SK-N-SH (cell line): Measurements from ENCODE around the gene BMPR1A. TPM values are rescaled to one million over a fixed set of nuclear protein-coding genes. Genes with fewer than 3 reads are reported as not detected.

ENCODE experiments used
- CTCF ChIA-PET: fragments of 300-600, 350-600 bp; formaldehyde crosslinking; extraction: SDS; loops from one replicate; lab custom pipeline; 2021; lab: Yijun Ruan, JAX
- POLR2A ChIA-PET: fragments of 350-600 bp; sonication (Branson Sonifier 250); formaldehyde crosslinking; extraction: SDS; loops from one replicate; lab custom pipeline; 2020; ENCODE audit warnings: antibody characterized with exemption, inconsistent platforms; lab: Yijun Ruan, JAX
- DNase-seq: peaks from one replicate; pipeline ENCODE4 v3.0.0; 2012
- H2AFZ ChIP-seq: fragments of 200-600 bp; sonication (generic); 2 replicates; pipeline ENCODE4 v1.8.1; 2016; ENCODE audit warnings: antibody characterized with exemption, mild to moderate bottlenecking, low read depth
- H3F3A ChIP-seq: fragments of 200-600 bp; sonication (generic); replicated peaks from 2 replicates; pipeline ENCODE3; 2016; ENCODE audit warnings: antibody characterized with exemption, mild to moderate bottlenecking; ENCODE audit not compliant: insufficient read depth
- H3K27ac ChIP-seq, 2 experiments: fragments of 200-500 bp in 1 of 2; fragments of 200-600 bp in 1 of 2; sonication (Bioruptor generic) in 1 of 2; sonication (generic), shearing (Covaris generic) in 1 of 2; 2 replicates each; pipeline versions ENCODE4 v1.5.1 to v1.6.1; 2014 to 2016; ENCODE audit warnings: low read depth in 2 of 2, inconsistent platforms in 1 of 2, low read length in 1 of 2, mild to moderate bottlenecking in 1 of 2, mixed read lengths in 1 of 2
- H3K27me3 ChIP-seq: fragments of 200-600 bp; sonication (generic), shearing (Covaris generic); 2 replicates; pipeline ENCODE4 v1.6.1; 2016; ENCODE audit warnings: mixed run types; ENCODE audit not compliant: insufficient read depth
- H3K36me3 ChIP-seq, 2 experiments: fragments of 200-500 bp in 1 of 2; fragments of 200-600 bp in 1 of 2; sonication (Bioruptor generic) in 1 of 2; sonication (generic) in 1 of 2; replicated peaks in 1 of 2; 2 replicates each; pipeline versions ENCODE3 to v1.5.1; 2014 to 2016; ENCODE audit warnings: low read length in 1 of 2, mild to moderate bottlenecking in 1 of 2; ENCODE audit not compliant: insufficient read depth in 2 of 2, control insufficient read depth in 1 of 2
- H3K4me1 ChIP-seq, 2 experiments: fragments of 200-500 bp in 1 of 2; fragments of 200-600 bp in 1 of 2; sonication (Bioruptor generic) in 1 of 2; sonication (generic), shearing (Covaris generic) in 1 of 2; 2 replicates each; pipeline versions ENCODE4 v1.5.1 to v1.6.1; 2014 to 2016; ENCODE audit warnings: low read depth in 1 of 2, low read length in 1 of 2, mixed run types in 1 of 2; ENCODE audit not compliant: insufficient read depth in 2 of 2, control insufficient read depth in 1 of 2
- H3K4me2 ChIP-seq: fragments of 200-600 bp; sonication (generic), shearing (Covaris generic); 2 replicates; pipeline ENCODE4 v1.6.1; 2017; ENCODE audit warnings: mixed run types
- H3K4me3 ChIP-seq, 2 experiments: fragments of 200-500 bp in 1 of 2; fragments of 200-600 bp in 1 of 2; sonication (Bioruptor generic) in 1 of 2; sonication (generic), shearing (Covaris generic) in 1 of 2; 2 replicates each; pipeline versions ENCODE4 v1.5.1 to v1.8.1; 2014 to 2016; ENCODE audit warnings: low read depth in 2 of 2, inconsistent platforms in 1 of 2, low read length in 1 of 2, mild to moderate bottlenecking in 1 of 2, mixed read lengths in 1 of 2, moderate library complexity in 1 of 2
- H3K79me2 ChIP-seq: fragments of 200-600 bp; sonication (generic); 2 replicates; pipeline ENCODE4 v1.8.1; 2017; ENCODE audit warnings: mild to moderate bottlenecking; ENCODE audit not compliant: insufficient read depth
- H3K9ac ChIP-seq: fragments of 200-600 bp; sonication (generic); 2 replicates; pipeline ENCODE4 v1.6.1; 2017; ENCODE audit warnings: mixed run types
- H3K9me2 ChIP-seq: fragments of 200-600 bp; sonication (generic); 2 replicates; pipeline ENCODE4 v1.6.1; 2017; ENCODE audit warnings: mixed run types
- H3K9me3 ChIP-seq: fragments of 200-600 bp; sonication (generic); 2 replicates; pipeline ENCODE4 v1.6.1; 2017; ENCODE audit warnings: mixed run types, mild to moderate bottlenecking, moderate library complexity
- H4K20me1 ChIP-seq: fragments of 200-600 bp; sonication (generic); 2 replicates; pipeline ENCODE4 v1.6.1; 2017; ENCODE audit warnings: mild to moderate bottlenecking, mixed run types; ENCODE audit not compliant: insufficient read depth
- CHD2 ChIP-seq: fragments of 150-350 bp; IDR thresholded peaks from 2 replicates; pipeline ENCODE4 v1.6.1; 2018; ENCODE audit warnings: low read length; ENCODE audit not compliant: partially characterized antibody
- CTCF ChIP-seq: fragments of 200-600 bp; sonication (generic); IDR thresholded peaks from 2 replicates; pipeline ENCODE4 v1.6.1; 2017; ENCODE audit warnings: antibody characterized with exemption, mild to moderate bottlenecking, moderate library complexity
- ELF1 ChIP-seq: IDR thresholded peaks from 2 replicates; pipeline ENCODE4 v1.4.0; 2012
- EP300 ChIP-seq, 2 experiments: IDR thresholded peaks; 2 replicates each; pipeline versions ENCODE4 v1.4.0 to v1.6.1; 2012; ENCODE audit warnings: borderline replicate concordance in 1 of 2, low read depth in 1 of 2, low read length in 1 of 2
- EZH2phosphoT487 ChIP-seq: fragments of 200-600 bp; sonication (generic); IDR thresholded peaks from 2 replicates; pipeline ENCODE4 v1.6.1; 2017; ENCODE audit warnings: low read depth, mixed run types, mild to moderate bottlenecking, antibody characterized with exemption, moderate library complexity, borderline replicate concordance
- FOXM1 ChIP-seq: IDR thresholded peaks from 2 replicates; pipeline ENCODE4 v1.4.0; 2012; ENCODE audit warnings: low read depth, mild to moderate bottlenecking
- GATA2 ChIP-seq: sonication (generic); formaldehyde crosslinking; IDR thresholded peaks from 2 replicates; pipeline ENCODE4 v1.5.0; 2020; ENCODE audit warnings: mild to moderate bottlenecking, missing genetic modification reagents
- MXI1 ChIP-seq: IDR thresholded peaks from 2 replicates; pipeline ENCODE4 v1.6.1; 2012; ENCODE audit warnings: mild to moderate bottlenecking, low read depth, low read length, improper control_type of control experiment
- NFIC ChIP-seq: IDR thresholded peaks from 2 replicates; pipeline ENCODE4 v1.4.0; 2012; ENCODE audit warnings: borderline replicate concordance
- RAD21 ChIP-seq: IDR thresholded peaks from 2 replicates; pipeline ENCODE4 v1.6.1; 2012; ENCODE audit warnings: mild to moderate bottlenecking, low read length
- RCOR1 ChIP-seq: fragments of 150-350 bp; IDR thresholded peaks from 2 replicates; pipeline ENCODE4 v1.6.1; 2017; ENCODE audit warnings: antibody characterized with exemption, low read length
- REST ChIP-seq: IDR thresholded peaks from 2 replicates; pipeline ENCODE4 v1.6.1; 2012; ENCODE audit warnings: mild to moderate bottlenecking, low read depth, low read length, moderate library complexity
- TAF1 ChIP-seq: IDR thresholded peaks from 2 replicates; pipeline ENCODE4 v1.6.1; 2012; ENCODE audit warnings: low read depth, mild to moderate bottlenecking, low read length, moderate library complexity, borderline replicate concordance
- TCF12 ChIP-seq: IDR thresholded peaks from 2 replicates; pipeline ENCODE4 v1.4.0; 2012
- TEAD4 ChIP-seq: IDR thresholded peaks from 2 replicates; pipeline ENCODE4 v1.4.0; 2012; ENCODE audit warnings: mild to moderate bottlenecking, borderline replicate concordance; ENCODE audit not compliant: insufficient read depth
- USF1 ChIP-seq: IDR thresholded peaks from 2 replicates; pipeline ENCODE4 v1.4.0; 2012; ENCODE audit warnings: low read depth, borderline replicate concordance
- YY1 ChIP-seq: IDR thresholded peaks from 2 replicates; pipeline ENCODE4 v1.4.0; 2012; ENCODE audit warnings: low read depth, mild to moderate bottlenecking
- WGBS: methylation state at CpG from one replicate; pipeline ENCODE4 v1.1.6; 2017; ENCODE audit warnings: low lambda C conversion rate; 5-methylcytosine and 5-hydroxymethylcytosine counted together
- polyA plus RNA-seq, 3 experiments: library from polyadenylated mRNA; depleted of rRNA; stranded (reverse); fragments of >200 nt; gene quantifications; 2 replicates each; pipeline ENCODE4 v1.2.3, GENCODE V29; 2012

The BMPR1A gene
- polyA plus RNA-seq, 1 of the 3 experiments (the other 2 are of a cell fraction), result 12.7 TPM

GRCh38 chr10:86711513-86712316, 44.7 kb upstream of the BMPR1A start:
- Histone ChIP-seq H3K9me3 (no peaks in the 10 kb centered on the region), H3F3A (peaks cover 10% of the 10 kb centered on the region), H3K9ac (peak overlapping the region; percentile 85), H3K36me3 (no peaks in the 10 kb centered on the region), H3K79me2 (no peaks in the 10 kb centered on the region; the same call in 1 of the 2 replicates), H3K4me2 (peak overlapping the region; percentile 86), H3K27ac (peak overlapping the region; percentile 65 to 75), H3K4me3 (peak overlapping the region; percentile 61 to 64), H3K9me2 (no peaks in the 10 kb centered on the region), H4K20me1 (no peaks in the 10 kb centered on the region), H3K27me3 (no peaks in the 10 kb centered on the region), H2AFZ (peak overlapping the region; percentile 91), H3K4me1 (peaks cover 10 to 11% of the 10 kb centered on the region in 2 experiments; a peak in 2 of 4 replicates)
- peak; percentile 88 for DNase-seq
- CTCF ChIA-PET, result interaction anchor here (0.6 to 1.9 kb wide), 10 partner anchors 13 to 188 kb away, joined by 3 to 18 read pairs (median 4); no protein-coding TSS in a partner anchor
- no peak for TF ChIP-seq TCF12
- 0 out of 2 replicates have a peak, but pooled peaks have one; percentile 29 for TF ChIP-seq GATA2 (CRISPR knock-in tag)
- TF ChIP-seq YY1, result no peak
- TF ChIP-seq TAF1, result no peak
- 0 out of 2 replicates have a peak, but pooled peaks have one; percentile 12 for TF ChIP-seq MXI1
- TF ChIP-seq EP300 (IDR thresholded peaks at IDR 0.05; ENCODE audit: borderline replicate concordance in 1 of 2, low read depth in 1 of 2, low read length in 1 of 2), result no peak
- no peak for TF ChIP-seq FOXM1
- no peak for TF ChIP-seq NFIC
- 0 out of 2 replicates have a peak, but pooled peaks have one; percentile 10 for TF ChIP-seq REST
- whole genome bisulfite sequencing, result 2% methylated on average over 27 of the region's 82 CpGs
- POLR2A ChIA-PET, result interaction anchor here (1.0 to 2.4 kb wide), 5 partner anchors 9 to 235 kb away, joined by 3 to 18 read pairs (median 3); partner anchors contain the start of gene BMPR1A

- peak overlapping the region; percentile 61 to 64 for H3K4me3 ChIP-seq
- 75% methylated on average over 9 of the region's 9 CpGs for WGBS
- H3K4me2 ChIP-seq, result peak overlapping the region; percentile 86
- no peaks in the 10 kb centered on the region for H4K20me1 ChIP-seq
- ChIA-PET POLR2A (interaction anchor here (1.0 to 2.4 kb wide), 5 partner anchors 9 to 234 kb away, joined by 3 to 18 read pairs (median 3); partner anchors contain the start of gene BMPR1A), CTCF (interaction anchor here (0.6 to 1.9 kb wide), 10 partner anchors 13 to 187 kb away, joined by 3 to 18 read pairs (median 4); no protein-coding TSS in a partner anchor)
- peak overlapping the region; percentile 91 for H2AFZ ChIP-seq
- DNase-seq, result no peak
- no peaks in the 10 kb centered on the region for H3K36me3 ChIP-seq
- no peaks in the 10 kb centered on the region for H3K27me3 ChIP-seq
- no peaks in the 10 kb centered on the region; the same call in 1 of the 2 replicates for H3K79me2 ChIP-seq
- H3F3A ChIP-seq, result peaks cover 10% of the 10 kb centered on the region
- peak overlapping the region; percentile 65 to 75 for H3K27ac ChIP-seq
- no peaks in the 10 kb centered on the region for H3K9me3 ChIP-seq
- TF ChIP-seq ELF1 (no peak), RAD21 (no peak), TEAD4 (no peak), CTCF (no peak), TCF12 (no peak), RCOR1 (no peak), EZH2phosphoT487 (no peak), MXI1 (no peak), USF1 (no peak), CHD2 (no peak)
- peak overlapping the region; percentile 85 for H3K9ac ChIP-seq
- H3K9me2 ChIP-seq, result no peaks in the 10 kb centered on the region
- peaks cover 10 to 11% of the 10 kb centered on the region in 2 experiments; a peak in 2 of 4 replicates for H3K4me1 ChIP-seq
These were observed 44.1 kb upstream of the BMPR1A start for GRCh38 chr10:86712317-86712707.
